Stimulated activated CD8-positive, alpha-beta memory T cell treated with anti-CD3 and anti-CD28 coated beads, Interleukin-7, amount 100 ng/mL, for 4 hours (primary cell): ENCODE results near the gene ADAMTS14.

Experiments used
- DNase-seq, 2 donors: peaks; one replicate each; pipeline ENCODE4 v3.0.0-alpha.2; 2020; ENCODE audit warnings: low read depth in 2 of 2

Gene ADAMTS14

DNA sequence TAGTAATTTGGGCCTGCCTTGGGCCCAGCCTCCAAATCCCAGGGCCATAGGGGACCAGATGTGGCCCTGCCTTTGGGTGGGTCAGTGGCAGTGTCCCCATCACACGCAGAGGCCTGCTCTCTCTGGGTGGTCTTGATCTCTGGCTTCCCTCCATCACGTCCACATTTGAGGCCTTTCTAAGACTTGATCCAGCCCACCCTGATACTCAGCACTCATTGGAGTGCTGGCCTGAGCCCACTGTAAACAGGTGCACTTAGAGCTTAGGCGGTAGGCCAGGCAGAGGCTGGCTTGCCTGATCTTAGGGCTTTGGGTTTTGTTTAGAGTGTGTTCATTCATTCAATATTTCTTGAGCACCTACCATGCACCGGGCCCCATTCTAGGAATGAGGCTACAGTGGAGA is 60.3 kb downstream of the ADAMTS14 start:
- DNase-seq, result no peak

DNA sequence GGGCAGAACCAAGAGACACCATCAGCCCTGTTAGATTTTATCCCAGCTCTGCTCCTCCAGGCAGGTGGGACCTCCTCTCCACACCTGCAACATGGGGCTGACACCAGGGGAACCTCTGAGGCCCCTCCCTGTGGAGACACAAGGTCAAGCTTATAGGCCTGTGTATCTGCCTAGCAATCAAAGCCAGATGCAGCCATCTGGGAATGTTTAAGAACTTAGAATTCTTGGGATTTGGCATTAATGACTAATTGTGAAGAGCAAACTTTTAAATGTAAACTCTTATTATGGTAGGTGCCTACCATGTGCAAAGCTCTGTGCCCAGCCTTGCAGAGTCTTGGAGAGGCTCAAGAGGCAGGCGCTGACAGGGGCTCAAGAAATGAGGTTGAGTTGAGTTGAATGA is 60.7 kb downstream of the ADAMTS14 start:
- no peak for DNase-seq

DNA sequence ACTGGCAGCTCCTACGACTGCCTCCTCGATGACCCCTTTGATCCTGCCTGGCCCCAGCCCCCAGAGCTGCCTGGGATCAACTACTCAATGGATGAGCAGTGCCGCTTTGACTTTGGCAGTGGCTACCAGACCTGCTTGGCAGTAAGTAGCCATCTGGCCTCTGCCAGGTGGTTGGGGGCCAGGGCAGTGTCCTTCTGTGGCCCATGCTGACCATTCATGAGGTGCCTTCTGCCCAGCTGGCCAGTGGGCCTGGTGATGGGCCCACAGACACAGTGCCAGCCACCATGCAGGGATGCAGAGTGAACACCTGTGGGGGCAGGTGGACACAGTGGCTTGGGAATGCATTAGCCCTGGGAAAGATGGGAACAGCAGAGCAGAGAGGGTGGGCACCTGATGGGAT is 62.9 kb downstream of the ADAMTS14 start:
- no peak for DNase-seq

DNA sequence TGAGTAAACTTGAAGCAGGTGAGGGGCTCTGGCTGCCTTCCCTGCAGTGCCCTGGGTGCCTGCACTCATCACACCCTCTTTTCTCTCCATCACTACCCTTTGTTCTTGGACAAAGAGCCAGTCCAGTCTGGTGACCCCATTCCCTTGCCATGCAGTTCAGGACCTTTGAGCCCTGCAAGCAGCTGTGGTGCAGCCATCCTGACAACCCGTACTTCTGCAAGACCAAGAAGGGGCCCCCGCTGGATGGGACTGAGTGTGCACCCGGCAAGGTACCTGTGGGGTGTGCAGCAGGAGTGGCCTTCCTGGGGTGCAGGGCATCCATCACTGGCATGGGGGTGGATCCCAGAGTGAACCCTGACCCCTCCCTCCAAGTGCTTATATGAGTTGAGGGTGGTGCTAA is 64.2 kb downstream of the ADAMTS14 start:
- DNase-seq, result no peak

DNA sequence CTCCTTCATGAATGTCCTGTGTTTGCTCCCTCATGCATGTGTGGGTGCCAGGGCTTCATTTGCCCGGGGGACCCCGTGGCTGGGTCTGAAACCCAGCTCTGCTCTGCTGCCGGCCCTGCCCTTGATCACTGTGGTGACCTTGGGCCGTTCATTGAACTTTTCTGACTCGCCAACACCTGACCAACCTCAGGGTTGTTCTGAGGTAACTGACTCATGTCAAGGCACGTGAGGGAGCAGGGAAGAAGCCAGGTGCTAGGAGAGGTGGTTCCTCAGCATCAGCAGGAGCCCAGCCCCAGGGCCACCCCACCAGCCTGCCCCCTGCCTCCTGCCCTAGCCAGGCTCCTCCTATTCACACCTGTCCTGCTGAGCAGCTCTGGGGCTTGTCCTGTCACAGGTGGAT is 64.9 kb downstream of the ADAMTS14 start:
- DNase-seq, result no peak

DNA sequence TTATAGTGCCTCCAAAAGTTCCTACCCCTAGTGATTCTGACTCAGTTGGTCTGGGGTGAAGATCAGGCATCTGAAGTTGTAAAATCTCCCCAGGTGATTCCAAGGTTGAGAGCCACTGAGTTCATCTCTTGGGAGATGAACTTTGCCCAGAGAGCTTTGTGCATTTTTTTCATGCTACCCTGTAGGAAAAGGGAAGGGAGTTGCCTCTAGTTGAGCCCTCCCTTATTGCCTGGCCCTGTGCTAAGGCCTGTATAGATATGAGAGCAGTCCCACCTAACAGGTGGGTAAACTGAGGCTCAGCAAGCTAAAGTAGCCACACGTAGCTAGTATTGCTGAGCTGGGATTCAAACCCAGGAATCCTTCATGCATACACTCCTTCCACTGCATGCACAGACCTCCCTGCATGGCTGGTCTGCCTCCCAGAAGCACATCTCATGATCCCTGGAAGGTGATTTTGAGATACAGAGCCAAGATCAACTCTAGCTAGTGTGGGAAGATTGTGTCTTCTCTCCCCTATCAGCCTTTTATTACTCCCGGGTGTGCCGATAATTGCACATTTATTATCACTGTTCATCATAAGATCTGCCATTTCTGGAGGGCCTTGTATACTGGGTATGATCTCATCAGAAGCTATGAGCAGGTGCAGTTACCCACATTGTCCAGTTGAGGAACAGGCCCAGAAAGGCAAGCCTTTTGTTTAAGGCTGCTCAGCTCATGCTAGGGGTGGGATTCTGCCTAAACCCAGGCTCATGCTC is 65.9 kb downstream of the ADAMTS14 start:
- no peak for DNase-seq

DNA sequence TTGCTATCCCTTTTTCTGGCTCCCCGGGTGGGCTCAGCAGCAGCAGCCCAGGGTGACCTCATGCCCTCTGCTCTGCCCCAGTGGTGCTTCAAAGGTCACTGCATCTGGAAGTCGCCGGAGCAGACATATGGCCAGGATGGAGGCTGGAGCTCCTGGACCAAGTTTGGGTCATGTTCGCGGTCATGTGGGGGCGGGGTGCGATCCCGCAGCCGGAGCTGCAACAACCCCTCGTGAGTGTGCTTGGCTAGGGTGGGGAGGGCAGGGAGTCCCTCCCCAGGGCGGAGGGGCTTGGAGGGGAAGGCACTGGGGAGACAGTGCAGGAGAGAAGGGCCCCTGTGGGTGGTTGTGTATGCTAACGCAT is 66.4 kb downstream of the ADAMTS14 start:
- no peak for DNase-seq

DNA sequence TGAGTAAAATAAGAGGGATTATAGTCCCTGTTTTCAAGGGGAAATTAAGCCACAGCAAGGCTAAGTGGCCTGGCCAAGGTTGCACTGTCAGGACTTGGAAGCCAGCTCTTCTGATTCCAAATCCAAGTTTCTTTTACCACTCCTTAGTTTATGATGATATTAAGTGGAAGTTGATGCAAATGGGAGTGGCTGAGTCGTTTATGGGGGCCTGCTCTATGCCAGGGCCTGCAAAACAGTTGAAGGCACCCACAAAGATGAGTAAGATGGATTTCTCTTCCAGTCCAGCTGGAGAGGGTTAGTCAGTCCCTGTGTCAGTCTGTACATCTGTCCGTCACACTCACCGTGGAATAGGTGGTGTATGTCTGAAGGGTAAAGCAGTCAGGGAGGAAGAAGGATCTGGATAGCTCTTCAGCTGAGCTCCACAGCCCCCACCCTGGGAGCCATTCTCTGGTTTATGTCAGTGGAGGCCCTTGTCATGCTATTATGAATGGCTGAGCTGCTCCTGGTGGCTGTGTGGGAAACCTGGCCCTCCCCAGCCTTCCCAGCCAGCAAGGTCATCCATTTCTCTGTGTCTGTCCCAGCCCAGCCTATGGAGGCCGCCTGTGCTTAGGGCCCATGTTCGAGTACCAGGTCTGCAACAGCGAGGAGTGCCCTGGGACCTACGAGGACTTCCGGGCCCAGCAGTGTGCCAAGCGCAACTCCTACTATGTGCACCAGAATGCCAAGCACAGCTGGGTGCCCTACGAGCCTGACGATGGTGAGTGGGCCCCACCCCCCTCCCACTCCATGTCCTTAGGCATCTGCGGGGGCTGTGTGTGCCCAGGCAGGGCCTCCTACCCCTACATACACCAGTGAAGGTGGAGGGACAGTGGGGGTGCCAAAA is 68.3 kb downstream of the ADAMTS14 start:
- DNase-seq, result no peak

DNA sequence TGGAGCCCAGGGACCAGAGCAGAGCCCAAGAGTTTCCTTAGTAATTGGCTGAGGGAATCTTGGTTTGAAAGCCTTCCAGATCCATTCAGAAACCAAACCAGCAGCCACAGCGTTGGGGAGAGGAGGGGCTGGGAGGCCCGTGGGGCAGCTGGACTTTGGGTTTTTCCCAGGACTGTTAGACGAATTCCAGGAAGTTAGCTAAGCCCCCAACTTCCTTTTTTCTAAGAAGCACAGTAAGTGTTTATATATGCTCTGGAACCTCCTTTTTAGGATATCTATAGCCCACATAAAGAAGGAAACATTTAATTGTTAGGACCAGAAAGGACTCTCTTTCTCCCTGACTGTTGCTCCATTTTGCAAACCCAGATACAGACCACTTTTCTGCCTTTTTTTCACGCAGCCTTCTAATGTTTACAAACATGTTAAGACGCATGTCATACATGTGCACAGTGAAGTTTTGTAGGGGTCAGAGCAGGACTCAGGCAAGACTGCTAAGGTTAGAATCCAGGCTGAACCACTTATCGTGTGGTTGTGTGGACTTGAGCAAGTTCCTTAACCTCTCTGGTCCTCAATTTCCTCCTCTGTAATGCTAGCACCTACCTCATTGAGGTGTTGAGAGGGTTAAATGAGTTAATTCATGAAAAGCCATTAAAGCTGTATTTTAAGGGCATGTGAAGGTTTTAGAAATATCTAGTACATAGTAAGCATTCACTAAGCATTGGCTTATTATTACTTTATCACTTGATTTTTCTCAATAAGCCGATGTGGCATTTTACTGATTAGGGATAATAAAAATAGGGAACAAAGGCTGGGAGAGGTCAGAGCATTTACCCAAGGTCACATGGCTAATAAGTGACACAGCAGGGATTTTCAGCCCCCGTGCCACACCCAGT is 70.5 kb downstream of the ADAMTS14 start:
- no peak for DNase-seq

DNA sequence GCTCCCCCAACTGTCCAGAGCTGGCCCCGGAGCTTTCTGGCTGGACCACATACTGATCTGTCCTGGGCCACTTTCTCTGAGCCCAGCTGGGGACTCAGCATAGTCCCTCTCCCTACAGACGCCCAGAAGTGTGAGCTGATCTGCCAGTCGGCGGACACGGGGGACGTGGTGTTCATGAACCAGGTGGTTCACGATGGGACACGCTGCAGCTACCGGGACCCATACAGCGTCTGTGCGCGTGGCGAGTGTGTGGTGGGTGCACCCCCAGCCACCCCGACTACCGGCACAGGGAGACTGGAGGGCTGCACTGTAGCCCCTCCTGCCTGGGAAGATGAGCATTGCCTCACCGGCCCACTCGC is 71.1 kb downstream of the ADAMTS14 start:
- no peak for DNase-seq

DNA sequence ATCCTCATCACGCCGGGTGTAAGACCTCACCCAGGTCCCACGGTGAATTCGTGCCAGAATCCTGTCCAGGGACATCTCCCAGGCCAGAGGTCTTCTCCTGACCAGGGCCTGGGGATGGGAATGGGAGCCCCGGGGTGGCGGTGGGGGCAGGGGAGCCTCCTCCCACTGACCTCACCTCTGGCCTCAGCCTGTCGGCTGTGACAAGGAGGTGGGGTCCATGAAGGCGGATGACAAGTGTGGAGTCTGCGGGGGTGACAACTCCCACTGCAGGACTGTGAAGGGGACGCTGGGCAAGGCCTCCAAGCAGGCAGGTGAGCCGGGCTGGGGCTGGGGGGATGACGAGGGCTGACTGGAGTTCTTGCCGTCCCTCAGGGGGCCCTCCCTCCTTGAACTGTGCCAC is 71.6 kb downstream of the ADAMTS14 start:
- no peak for DNase-seq

DNA sequence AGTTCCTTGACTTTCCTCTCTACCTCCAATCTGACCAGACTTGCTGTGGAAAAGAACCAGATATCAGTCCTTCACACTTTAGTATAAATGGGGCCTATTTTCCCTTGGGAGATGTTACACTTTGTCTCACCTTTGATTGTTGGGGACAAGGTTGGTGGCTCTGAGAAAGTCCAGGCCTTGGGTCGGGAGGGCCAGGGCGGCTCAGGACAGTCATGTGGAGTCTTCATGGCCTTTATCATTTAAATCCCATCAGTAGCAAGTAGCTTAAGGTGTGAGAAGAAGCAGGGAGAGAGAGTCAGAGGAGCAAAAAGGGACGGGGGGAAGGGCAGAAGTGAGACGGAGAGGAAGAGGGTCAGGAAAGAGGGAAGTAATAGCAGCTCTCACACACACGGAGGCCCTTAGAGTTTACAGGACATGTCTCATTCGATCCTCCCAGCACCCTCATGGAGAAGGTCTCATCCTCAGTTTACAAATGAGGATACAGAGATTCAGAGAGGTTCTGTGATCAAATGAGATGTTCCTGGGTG is 72.4 kb downstream of the ADAMTS14 start:
- DNase-seq, result no peak

DNA sequence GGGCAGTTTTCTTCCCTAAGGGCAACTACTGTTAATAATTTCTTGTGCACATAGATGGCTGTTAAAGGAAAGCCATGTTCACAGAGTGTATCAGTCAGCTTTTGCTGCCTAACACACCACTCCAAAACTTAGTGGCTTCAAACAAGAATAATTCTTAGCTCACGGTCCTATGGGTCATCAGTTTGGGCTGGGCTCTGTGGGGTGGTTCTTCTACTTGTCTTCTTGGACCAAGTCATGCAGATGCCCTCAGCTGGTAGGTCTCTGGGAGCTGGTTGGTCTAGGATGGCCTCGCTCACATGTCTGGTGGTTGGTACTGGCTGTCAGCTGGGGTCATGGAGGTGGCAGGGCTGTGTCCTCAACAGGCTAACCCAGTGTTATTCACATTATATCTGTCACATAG is 73.2 kb downstream of the ADAMTS14 start:
- DNase-seq, result no peak

DNA sequence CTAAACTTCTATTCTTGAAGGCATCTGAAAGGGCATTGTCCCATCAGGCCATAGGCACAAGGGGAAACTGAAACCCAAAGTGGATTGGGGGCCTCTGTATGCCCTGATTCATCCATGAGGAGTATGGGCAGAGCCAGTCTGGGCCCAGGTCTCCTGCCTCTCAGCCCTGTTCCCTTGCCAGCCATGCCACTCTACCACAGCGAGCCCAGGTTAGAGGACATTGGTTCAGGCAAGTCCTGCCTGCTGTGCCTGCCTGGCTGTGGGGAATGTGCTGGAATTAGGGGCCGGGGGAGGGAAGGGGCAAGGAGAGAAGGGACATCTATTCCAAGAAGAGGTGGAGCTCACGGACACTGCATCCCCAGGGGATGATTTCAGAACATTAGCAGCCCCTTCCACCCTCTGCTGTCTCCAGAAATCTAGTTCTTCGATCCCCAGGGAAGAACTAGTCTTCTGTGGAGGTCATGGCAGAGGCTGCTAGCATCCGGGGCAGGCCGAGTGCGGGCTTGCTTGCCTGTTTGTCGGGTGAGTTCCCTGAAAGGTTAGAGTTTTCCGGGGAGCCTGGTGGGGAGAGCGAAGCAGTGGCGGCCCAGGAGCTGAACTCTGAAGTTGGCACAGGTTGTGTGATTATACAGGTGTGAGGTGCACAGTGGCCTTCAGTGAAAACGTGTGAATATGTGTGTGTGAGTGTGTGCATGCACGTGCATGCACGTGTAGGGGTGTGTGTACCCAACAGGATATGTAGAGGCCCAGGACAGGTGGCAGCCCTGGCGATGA is 75.1 kb downstream of the ADAMTS14 start:
- no peak for DNase-seq

DNA sequence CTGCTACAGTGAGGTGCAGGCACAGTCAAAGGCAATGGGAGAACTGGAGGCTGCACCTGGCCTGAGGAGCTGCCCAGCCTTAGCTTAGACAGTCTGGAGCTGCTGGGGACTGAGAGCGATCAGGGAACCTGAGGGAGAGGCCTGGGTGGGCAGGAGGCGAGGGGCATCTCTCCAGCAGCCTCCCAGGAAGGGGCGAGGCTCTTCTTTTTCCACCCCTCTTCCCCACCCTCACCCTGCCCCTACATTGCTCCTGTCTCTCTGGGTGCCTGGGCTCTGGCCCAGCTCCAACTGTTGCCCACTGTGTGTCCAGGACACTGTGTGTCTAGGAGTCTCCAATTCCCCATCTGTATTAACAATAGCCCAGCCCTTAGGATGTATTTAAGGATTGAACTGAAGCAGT is 76.0 kb downstream of the ADAMTS14 start:
- DNase-seq, result no peak

DNA sequence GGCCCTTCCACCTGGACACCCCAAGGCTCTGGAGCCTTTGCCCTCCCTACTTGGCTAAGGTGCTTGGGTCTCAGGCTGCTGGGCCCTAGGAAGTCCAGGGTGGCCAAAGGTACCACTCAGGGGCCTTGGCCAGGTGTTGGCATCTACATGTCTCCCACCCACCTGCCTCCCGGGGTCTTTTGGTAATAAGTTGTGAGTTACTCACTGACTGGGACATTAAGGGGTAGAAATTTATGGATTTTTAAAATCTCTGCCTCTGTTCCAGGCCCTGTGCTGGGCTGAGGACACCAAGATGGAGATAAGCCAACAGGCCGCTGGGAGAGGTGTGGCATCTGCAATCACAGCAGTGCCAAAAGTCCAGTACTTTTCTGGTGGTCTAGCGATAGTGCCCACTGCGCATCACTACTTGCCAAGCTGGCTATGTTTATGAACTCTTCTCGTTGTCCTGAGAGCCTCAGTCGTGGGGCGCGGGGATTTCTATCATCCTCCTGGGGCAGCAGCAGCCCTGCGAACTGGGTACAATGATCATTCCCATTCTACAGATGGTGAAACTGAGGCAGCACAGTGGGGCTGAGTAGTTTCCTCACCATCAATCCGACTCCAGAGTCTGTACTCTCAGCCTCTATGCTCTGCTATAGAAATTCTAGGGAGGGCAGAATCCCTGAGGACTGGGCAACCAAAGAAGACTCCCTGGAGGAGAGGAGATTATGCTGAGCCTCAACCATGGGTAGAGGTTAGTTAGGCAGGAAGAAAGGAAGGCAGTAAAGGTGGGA is 76.7 kb downstream of the ADAMTS14 start:
- no peak for DNase-seq

DNA sequence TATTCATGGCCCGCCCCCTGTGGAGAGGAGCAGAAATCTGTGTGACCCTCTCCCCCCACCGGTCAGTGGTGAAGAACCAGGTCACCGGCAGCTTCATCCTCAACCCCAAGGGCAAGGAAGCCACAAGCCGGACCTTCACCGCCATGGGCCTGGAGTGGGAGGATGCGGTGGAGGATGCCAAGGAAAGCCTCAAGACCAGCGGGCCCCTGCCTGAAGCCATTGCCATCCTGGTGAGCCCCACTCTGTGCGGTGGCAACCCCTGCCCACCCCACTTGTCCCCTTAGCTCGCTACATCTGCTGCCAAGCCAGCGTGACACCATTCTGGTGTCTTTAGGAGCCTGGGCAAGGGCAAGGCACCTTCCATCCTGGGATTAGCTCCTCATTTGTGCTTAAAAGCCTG is 77.5 kb downstream of the ADAMTS14 start:
- no peak for DNase-seq

DNA sequence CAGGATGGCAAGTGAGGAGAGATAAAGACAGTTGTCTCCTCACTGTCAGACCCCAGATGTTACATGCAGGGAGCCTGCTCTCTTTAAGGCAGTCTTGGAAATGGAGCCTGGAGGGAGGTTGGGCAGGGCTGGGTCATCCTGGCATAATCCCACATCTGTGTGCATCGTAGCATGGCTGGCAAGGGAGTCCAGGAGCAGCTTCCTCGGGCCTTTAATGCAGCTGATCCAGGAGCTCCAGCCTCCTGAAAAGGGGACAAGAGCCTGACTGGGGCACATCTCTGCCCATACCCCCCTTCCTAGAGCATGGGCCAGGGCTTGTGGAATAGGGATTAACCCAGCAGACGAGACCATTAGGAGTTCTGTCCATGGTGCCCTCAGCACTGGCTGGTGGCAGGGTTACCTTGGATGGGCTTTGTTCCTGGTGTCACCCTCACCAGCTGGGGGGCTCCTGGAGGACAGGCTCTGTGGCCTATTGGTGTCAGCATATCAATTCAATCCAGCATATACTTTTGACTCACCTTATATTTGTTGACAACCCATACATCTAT is 77.9 kb downstream of the ADAMTS14 start:
- no peak for DNase-seq

DNA sequence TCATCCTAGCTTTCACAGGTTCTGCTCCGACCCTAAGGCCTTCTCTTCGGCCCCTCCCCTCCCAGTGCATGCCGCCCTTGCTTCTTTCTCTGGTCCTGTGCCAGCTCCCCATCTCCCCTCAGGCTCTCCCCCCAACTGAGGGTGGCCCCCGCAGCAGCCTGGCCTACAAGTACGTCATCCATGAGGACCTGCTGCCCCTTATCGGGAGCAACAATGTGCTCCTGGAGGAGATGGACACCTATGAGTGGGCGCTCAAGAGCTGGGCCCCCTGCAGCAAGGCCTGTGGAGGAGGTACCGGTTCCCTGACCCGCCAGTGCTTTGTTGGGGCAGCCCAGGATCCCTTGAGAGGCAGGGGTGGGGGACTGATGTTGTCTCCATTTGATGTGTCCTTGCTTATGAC is 79.0 kb downstream of the ADAMTS14 start:
- DNase-seq, result no peak

DNA sequence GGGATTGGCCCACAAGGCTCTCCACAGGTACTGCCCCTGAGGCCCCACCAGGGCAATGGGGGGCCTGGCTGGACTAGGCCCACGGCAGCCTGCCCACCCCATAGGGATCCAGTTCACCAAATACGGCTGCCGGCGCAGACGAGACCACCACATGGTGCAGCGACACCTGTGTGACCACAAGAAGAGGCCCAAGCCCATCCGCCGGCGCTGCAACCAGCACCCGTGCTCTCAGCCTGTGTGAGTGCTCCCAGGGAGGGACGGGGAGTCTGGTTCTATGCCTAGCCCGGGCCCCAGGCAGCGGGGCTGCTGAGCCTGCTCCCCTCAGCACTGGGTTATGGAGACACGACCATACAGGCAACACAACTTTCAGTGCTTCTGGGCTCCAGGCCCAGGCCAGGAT is 79.7 kb downstream of the ADAMTS14 start:
- no peak for DNase-seq
